Muscle of leg (tissue), 11 donors: Measurements from ENCODE around the gene THNSL1. TPM values are rescaled to one million over a fixed set of nuclear protein-coding genes. Genes with fewer than 3 reads are reported as not detected.

Source experiments
- DNase-seq: peaks from one replicate; pipeline ENCODE4 v3.0.0; 2013
- H3K27ac ChIP-seq: one replicate; pipeline ENCODE4 v1.5.1; 2013; ENCODE audit warnings: mild to moderate bottlenecking, low read length, control low read depth
- H3K27me3 ChIP-seq: one replicate; pipeline ENCODE4 v1.6.1; 2013; ENCODE audit warnings: low read length; ENCODE audit not compliant: control insufficient read depth, insufficient read depth
- H3K36me3 ChIP-seq: one replicate; pipeline ENCODE4 v1.6.1; 2013; ENCODE audit warnings: low read length; ENCODE audit not compliant: control insufficient read depth, insufficient read depth
- H3K4me1 ChIP-seq: one replicate; pipeline ENCODE4 v1.6.1; 2013; ENCODE audit warnings: low read length; ENCODE audit not compliant: control insufficient read depth, insufficient read depth
- H3K4me3 ChIP-seq: one replicate; pipeline ENCODE4 v1.5.1; 2013; ENCODE audit warnings: low read length, control low read depth
- H3K9me3 ChIP-seq: replicated peaks from 2 replicates; pipeline ENCODE4 v1.6.1; 2013; ENCODE audit warnings: low read depth, low read length; ENCODE audit not compliant: control insufficient read depth
- WGBS: methylation state at CpG from one replicate; pipeline ENCODE4 v1.1.5; 2013; ENCODE audit warnings: missing lambda C conversion rate; ENCODE audit not compliant: insufficient coverage; 5-methylcytosine and 5-hydroxymethylcytosine counted together
- polyA plus RNA-seq, 8 donors: library from polyadenylated mRNA; unstranded; fragments of 120-200 nt; gene quantifications; one replicate each; pipeline versions ENCODE4 v1.2.1 to v1.2.3, GENCODE V29; 2013; ENCODE audit warnings: inconsistent platforms in 1 of 8, low replicate concordance in 1 of 8; ENCODE audit not compliant: insufficient read length in 8 of 8, insufficient read depth in 1 of 8
- total RNA-seq: library from RNA; stranded (reverse); fragments of 120-200 nt; gene quantifications from one replicate; pipeline ENCODE4 v1.2.4, GENCODE V29; 2013

THNSL1 gene
- total and polyA plus RNA-seq, 9 donors = 4.1 to 7.0 (median 5.5) TPM

DNA sequence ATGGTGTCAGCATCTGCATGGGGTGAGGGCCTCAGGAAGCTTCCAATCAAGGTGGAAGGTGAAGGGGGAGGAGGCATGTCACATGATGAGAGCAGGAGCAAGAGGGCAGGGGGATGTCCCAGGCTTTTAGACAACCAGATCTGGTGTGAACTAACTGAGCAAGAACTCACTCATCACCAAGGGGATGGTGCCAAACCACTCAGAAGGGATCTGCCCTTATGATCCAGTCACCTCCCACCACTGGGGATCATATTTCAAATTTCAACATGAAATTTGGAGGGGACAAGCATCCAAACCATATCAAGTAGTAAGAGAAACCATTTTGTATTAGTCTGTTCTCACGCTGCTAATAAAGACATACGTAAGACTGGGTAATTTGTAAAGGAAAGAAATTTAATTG is 33.6 kb downstream of the THNSL1 start:
- Histone ChIP-seq H3K27ac (no peak overlapping the region), H3K36me3 (no peaks in the 10 kb centered on the region), H3K4me1 (no peaks in the 10 kb centered on the region), H3K9me3 (no peaks in the 10 kb centered on the region), H3K27me3 (no peaks in the 10 kb centered on the region), H3K4me3 (no peak overlapping the region)
- WGBS = 83% methylated on average over 2 of the region's 2 CpGs
- no peak for DNase-seq

GRCh38 chr10:25050402-25050801 is 34.0 kb downstream of the THNSL1 start:
- 82% methylated on average over 2 of the region's 9 CpGs for WGBS
- Histone ChIP-seq H3K27me3 (no peaks in the 10 kb centered on the region), H3K36me3 (no peaks in the 10 kb centered on the region), H3K4me3 (no peak overlapping the region), H3K9me3 (no peaks in the 10 kb centered on the region), H3K27ac (no peak overlapping the region), H3K4me1 (no peaks in the 10 kb centered on the region)
- no peak for DNase-seq

DNA sequence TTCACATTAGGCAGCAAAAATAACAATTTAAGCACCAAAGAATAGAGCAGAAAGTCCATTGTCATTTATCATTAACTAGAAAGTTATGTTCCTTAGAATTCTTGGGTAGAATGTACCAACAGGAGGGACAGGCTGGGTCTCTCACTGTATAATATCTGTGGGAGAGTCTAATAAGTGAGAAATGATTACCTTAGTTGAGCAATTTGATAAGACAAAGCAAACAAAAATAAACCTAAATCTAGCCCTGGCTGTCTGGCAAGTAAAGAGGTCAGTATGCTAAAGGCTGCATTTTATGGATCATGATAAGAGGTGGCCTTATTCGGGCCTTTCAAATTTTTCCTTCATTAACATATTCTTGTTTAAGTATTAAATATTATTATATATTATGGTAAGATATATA is 35.6 kb downstream of the THNSL1 start:
- no peaks in the 10 kb centered on the region for H3K9me3 ChIP-seq
- no peaks in the 10 kb centered on the region for H3K27me3 ChIP-seq
- no CpG with 5 or more reads among the region's 1 CpG for WGBS
- H3K36me3 ChIP-seq = no peaks in the 10 kb centered on the region
- DNase-seq = no peak
- no peak overlapping the region for H3K4me3 ChIP-seq
- no peaks in the 10 kb centered on the region for H3K4me1 ChIP-seq
- no peak overlapping the region for H3K27ac ChIP-seq

DNA sequence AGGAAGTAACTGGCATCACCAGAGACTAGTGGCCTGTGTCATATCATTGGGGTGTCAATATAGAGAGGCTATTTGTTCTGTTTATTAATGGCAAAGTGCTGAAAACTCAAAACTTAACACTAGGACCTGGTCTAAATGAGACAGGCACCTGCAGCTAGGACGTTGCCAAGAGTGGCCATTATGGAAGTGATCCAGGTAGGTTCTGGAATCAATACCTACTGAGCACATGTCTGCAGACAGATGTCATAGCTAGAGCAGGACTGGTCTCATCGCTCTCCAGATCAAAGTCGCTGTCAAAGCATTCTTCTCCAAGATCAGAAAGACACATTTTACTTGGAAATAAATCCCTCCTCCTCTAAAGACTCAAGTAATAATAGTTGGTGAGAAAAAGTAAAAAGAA is 40.3 kb downstream of the THNSL1 start:
- no CpG with 5 or more reads among the region's 3 CpGs for WGBS
- no peak for DNase-seq
- Histone ChIP-seq H3K27ac (no peak overlapping the region), H3K4me1 (no peaks in the 10 kb centered on the region), H3K4me3 (no peak overlapping the region), H3K27me3 (no peaks in the 10 kb centered on the region), H3K36me3 (no peaks in the 10 kb centered on the region), H3K9me3 (no peaks in the 10 kb centered on the region)

DNA sequence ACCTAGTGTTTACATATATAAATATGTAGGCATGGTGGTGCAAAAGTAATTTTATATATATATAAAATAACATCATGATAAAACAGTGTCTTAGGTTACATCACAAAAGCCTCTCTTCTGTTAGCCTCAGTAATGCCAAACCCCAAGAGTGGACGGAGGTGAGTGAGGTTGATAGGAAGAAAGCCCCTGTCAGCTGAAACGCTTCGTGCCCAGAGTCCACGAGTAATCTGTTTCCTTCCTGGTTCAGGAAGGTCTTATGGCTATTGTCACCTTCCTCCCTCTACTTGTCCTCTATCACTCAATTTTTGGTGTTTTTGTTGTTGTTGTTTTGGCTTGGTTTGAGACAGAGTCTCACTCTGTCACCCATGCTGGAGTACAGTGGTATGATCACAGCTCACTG is 41.5 kb downstream of the THNSL1 start:
- Histone ChIP-seq H3K27ac (no peak overlapping the region), H3K27me3 (no peaks in the 10 kb centered on the region), H3K4me3 (no peak overlapping the region), H3K9me3 (no peaks in the 10 kb centered on the region), H3K36me3 (no peaks in the 10 kb centered on the region), H3K4me1 (no peaks in the 10 kb centered on the region)
- no CpG with 5 or more reads among the region's 4 CpGs for WGBS
- DNase-seq = no peak

GRCh38 chr10:25059990-25060389 is 43.6 kb downstream of the THNSL1 start:
- H3K9me3 ChIP-seq = no peaks in the 10 kb centered on the region
- no peaks in the 10 kb centered on the region for H3K4me1 ChIP-seq
- 65% methylated on average over 6 of the region's 7 CpGs for WGBS
- H3K27me3 ChIP-seq = no peaks in the 10 kb centered on the region
- no peak overlapping the region for H3K4me3 ChIP-seq
- no peak overlapping the region for H3K27ac ChIP-seq
- DNase-seq = no peak
- no peaks in the 10 kb centered on the region for H3K36me3 ChIP-seq

- Histone ChIP-seq H3K27ac (no peak overlapping the region), H3K4me1 (no peaks in the 10 kb centered on the region), H3K36me3 (no peaks in the 10 kb centered on the region), H3K27me3 (no peaks in the 10 kb centered on the region), H3K9me3 (no peaks in the 10 kb centered on the region), H3K4me3 (no peak overlapping the region)
- no peak for DNase-seq
- WGBS = 92% methylated on average over 6 of the region's 7 CpGs
Observed at GRCh38 chr10:25061125-25061524, 44.7 kb downstream of the THNSL1 start.

DNA sequence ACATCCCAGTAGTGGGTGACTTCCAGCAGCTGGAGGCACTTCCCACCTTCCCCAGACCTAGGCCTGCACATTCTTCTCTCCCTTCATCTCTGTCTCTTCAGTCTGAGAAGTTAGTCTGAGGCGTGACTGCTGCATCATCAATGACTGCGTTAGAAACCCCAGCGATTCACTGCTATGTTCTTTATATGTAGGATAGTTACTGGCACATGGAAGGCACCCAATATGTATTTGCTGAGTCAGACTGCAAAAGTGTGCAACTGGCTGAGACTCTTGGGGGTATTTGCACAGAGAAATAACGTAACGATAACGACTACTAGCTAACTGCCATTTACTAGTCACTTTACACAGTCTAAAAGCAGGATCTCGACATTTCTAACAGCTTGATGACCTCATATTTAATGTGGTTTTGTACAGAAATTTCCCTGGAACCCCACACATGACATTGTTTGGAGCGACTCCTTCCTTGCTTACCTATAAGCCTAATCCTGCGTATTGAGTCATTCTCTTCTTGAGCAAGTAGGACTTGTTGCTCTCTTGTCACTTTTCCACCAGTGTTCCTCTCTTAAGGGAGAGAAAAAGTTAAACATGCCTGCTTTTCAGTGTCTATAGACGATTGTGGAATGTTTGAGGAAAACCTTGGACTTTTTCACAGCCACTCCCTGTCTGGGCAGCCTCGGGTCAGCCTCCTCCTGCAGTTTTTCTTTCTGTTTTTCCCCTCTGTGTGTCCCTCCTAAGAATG is 45.5 kb downstream of the THNSL1 start:
- WGBS = 57% methylated on average over 3 of the region's 11 CpGs

GRCh38 chr10:25063157-25063556 is 46.7 kb downstream of the THNSL1 start:
- Histone ChIP-seq H3K4me1 (no peaks in the 10 kb centered on the region), H3K27me3 (no peaks in the 10 kb centered on the region), H3K36me3 (no peaks in the 10 kb centered on the region), H3K27ac (no peak overlapping the region), H3K9me3 (no peaks in the 10 kb centered on the region), H3K4me3 (no peak overlapping the region)
- no CpG with 5 or more reads among the region's 1 CpG for WGBS
- DNase-seq = no peak

More for the DNA sequence above, 45.5 kb downstream of the THNSL1 start:
- H3K9me3 ChIP-seq = no peaks in the 10 kb centered on the region
- H3K27me3 ChIP-seq = no peaks in the 10 kb centered on the region
- no peak overlapping the region for H3K4me3 ChIP-seq
- H3K27ac ChIP-seq = no peak overlapping the region
- no peaks in the 10 kb centered on the region for H3K4me1 ChIP-seq
- DNase-seq = no peak
- H3K36me3 ChIP-seq = no peaks in the 10 kb centered on the region

- Histone ChIP-seq H3K4me1 (no peaks in the 10 kb centered on the region), H3K27ac (no peak overlapping the region), H3K4me3 (no peak overlapping the region), H3K9me3 (no peaks in the 10 kb centered on the region), H3K27me3 (no peaks in the 10 kb centered on the region), H3K36me3 (no peaks in the 10 kb centered on the region)
- DNase-seq = no peak
- 93% methylated on average over 3 of the region's 8 CpGs for WGBS
Observed at GRCh38 chr10:25063644-25064043, 47.2 kb downstream of the THNSL1 start.

GRCh38 chr10:25064401-25064800 is 48.0 kb downstream of the THNSL1 start:
- H3K4me3 ChIP-seq = no peak overlapping the region
- no peaks in the 10 kb centered on the region for H3K9me3 ChIP-seq
- no peaks in the 10 kb centered on the region for H3K27me3 ChIP-seq
- H3K27ac ChIP-seq = no peak overlapping the region
- 100% methylated on average over 1 of the region's 2 CpGs for WGBS
- no peaks in the 10 kb centered on the region for H3K36me3 ChIP-seq
- H3K4me1 ChIP-seq = no peaks in the 10 kb centered on the region
- DNase-seq = no peak
